Neural cell (in vitro differentiated cells): ENCODE data around the gene NOX4. TPM values are rescaled to one million over a fixed set of nuclear protein-coding genes. Genes with fewer than 3 reads are reported as not detected.
A peak's percentile ranks its signal among the peaks of the same experiment; 100 is the strongest.
"Not testable (repeated sequence)": the region's sequence is repeated elsewhere in the genome, so short reads cannot be mapped to it uniquely, and the experiment has no call there.

Experiments
- H2AFZ ChIP-seq: fragments of 200-600, 300-800 bp; sonication (generic), shearing (Covaris generic); 2 replicates; pipeline ENCODE4 v1.6.0; 2014; ENCODE audit warnings: low read depth, mild to moderate bottlenecking, antibody characterized with exemption, low read length, moderate library complexity
- H3F3A ChIP-seq: fragments of 200-600 bp; shearing (Covaris generic); 2 replicates; pipeline ENCODE4 v1.6.1; 2016; ENCODE audit warnings: mild to moderate bottlenecking, moderate library complexity, mixed read lengths, antibody characterized with exemption, low read length; ENCODE audit not compliant: insufficient read depth, poor library complexity, severe bottlenecking
- H3K27ac ChIP-seq: fragments of 200-600, 300-800 bp; sonication (generic), shearing (Covaris generic); 2 replicates; pipeline ENCODE4 v1.5.1; 2014; ENCODE audit warnings: mild to moderate bottlenecking, low read length, moderate library complexity
- H3K27me3 ChIP-seq: fragments of 300-800, 200-600 bp; sonication (generic), shearing (Covaris generic); 2 replicates; pipeline ENCODE4 v1.6.0; 2014; ENCODE audit warnings: mild to moderate bottlenecking, low read depth, low read length, moderate library complexity; ENCODE audit not compliant: insufficient read depth
- H3K36me3 ChIP-seq: fragments of 300-800, 200-600 bp; sonication (generic), shearing (Covaris generic); 2 replicates; pipeline ENCODE4 v1.5.1; 2014; ENCODE audit warnings: mild to moderate bottlenecking, antibody characterized with exemption, low read length, moderate library complexity; ENCODE audit not compliant: insufficient read depth
- H3K4me2 ChIP-seq: fragments of 300-800, 200-600 bp; sonication (generic), shearing (Covaris generic); 2 replicates; pipeline ENCODE4 v1.6.0; 2014; ENCODE audit warnings: mild to moderate bottlenecking, low read length
- H3K4me3 ChIP-seq: fragments of 300-800, 200-600 bp; sonication (generic), shearing (Covaris generic); 2 replicates; pipeline ENCODE4 v1.5.1; 2014; ENCODE audit warnings: mild to moderate bottlenecking, low read length, moderate library complexity
- H3K79me2 ChIP-seq: fragments of 200-600 bp; shearing (Covaris generic); replicated peaks from 2 replicates; pipeline ENCODE4 v1.6.0; 2014; ENCODE audit warnings: mild to moderate bottlenecking, low read length, moderate library complexity; ENCODE audit not compliant: insufficient read depth
- H3K9ac ChIP-seq: fragments of 300-800, 200-600 bp; sonication (generic), shearing (Covaris generic); 2 replicates; pipeline ENCODE4 v1.6.1; 2016; ENCODE audit warnings: mild to moderate bottlenecking, low read length, mixed read lengths
- H3K9me2 ChIP-seq: fragments of 200-600 bp; shearing (Covaris generic); 2 replicates; pipeline ENCODE4 v1.6.1; 2016; ENCODE audit warnings: mild to moderate bottlenecking, low read length, mixed read lengths; ENCODE audit not compliant: insufficient read depth
- H3K9me3 ChIP-seq: fragments of 200-600, 300-800 bp; sonication (generic), shearing (Covaris generic); 2 replicates; pipeline ENCODE4 v1.6.1; 2016; ENCODE audit warnings: mild to moderate bottlenecking, mixed run types, low read length, moderate library complexity, mixed read lengths
- H4K20me1 ChIP-seq: fragments of 200-600 bp; shearing (Covaris generic); 2 replicates; pipeline ENCODE4 v1.6.1; 2016; ENCODE audit warnings: mild to moderate bottlenecking, mixed run types; ENCODE audit not compliant: insufficient read depth
- EP300 ChIP-seq: fragments of 450-650 bp; conservative IDR thresholded peaks from 2 replicates; pipeline ENCODE4 v1.6.1; 2014; ENCODE audit warnings: antibody characterized with exemption, mild to moderate bottlenecking, moderate library complexity; ENCODE audit not compliant: poor library complexity, severe bottlenecking
- POLR2AphosphoS5 ChIP-seq: IDR thresholded peaks from 2 replicates; pipeline ENCODE4 v1.6.1; 2012
- REST ChIP-seq: IDR thresholded peaks from 2 replicates; pipeline ENCODE4 v1.6.1; 2012; ENCODE audit warnings: borderline replicate concordance
- polyA plus RNA-seq: library from polyadenylated mRNA; depleted of rRNA; stranded (reverse); fragments of >200 nt; gene quantifications from 2 replicates; pipeline ENCODE4 v1.2.3, GENCODE V29; 2014

The NOX4 gene
- polyA plus RNA-seq, 1 donor from 2014 or later = 0.71 TPM

DNA sequence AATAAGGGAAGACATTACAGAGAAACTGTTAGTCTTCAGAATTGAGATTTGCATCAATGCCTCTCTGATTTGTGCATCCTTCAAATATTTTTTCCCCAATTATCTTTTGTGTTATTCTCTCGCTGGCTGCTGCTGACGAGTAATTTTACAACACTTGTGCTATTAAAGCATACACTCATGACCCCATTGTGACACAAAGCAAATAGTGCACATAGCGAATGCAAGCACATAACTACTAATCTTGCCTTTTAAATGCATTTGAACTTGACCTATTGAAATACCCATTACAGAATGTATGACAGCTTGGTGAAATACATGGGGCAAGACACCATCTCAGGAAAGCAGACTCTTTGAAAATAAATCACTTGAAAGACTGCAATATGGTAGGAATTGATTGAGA, 180.6 kb downstream of the NOX4 start:
- peak; percentile 86 for TF ChIP-seq EP300
- peak; percentile 41 for TF ChIP-seq REST
- TF ChIP-seq POLR2AphosphoS5 = peak; percentile 57
- H3K36me3 ChIP-seq, H3K9me2 ChIP-seq, H3K9ac ChIP-seq, H3F3A ChIP-seq, H4K20me1 ChIP-seq, H3K27me3 ChIP-seq, H2AFZ ChIP-seq, H3K4me2 ChIP-seq, H3K79me2 ChIP-seq, H3K9me3 ChIP-seq: not testable (repeated sequence)
- Histone ChIP-seq H3K4me3 (peak overlapping the region; percentile 21), H3K27ac (peak overlapping the region; percentile 50)

- not testable (repeated sequence) for H3K9ac ChIP-seq, H3K79me2 ChIP-seq, H3F3A ChIP-seq, H3K4me2 ChIP-seq, H3K27ac ChIP-seq, H3K4me3 ChIP-seq, H3K9me3 ChIP-seq, H2AFZ ChIP-seq, H3K9me2 ChIP-seq, H3K36me3 ChIP-seq, H4K20me1 ChIP-seq, H3K27me3 ChIP-seq
Measured at GRCh38 chr11:89309321-89309985, 181.7 kb downstream of the NOX4 start.

DNA sequence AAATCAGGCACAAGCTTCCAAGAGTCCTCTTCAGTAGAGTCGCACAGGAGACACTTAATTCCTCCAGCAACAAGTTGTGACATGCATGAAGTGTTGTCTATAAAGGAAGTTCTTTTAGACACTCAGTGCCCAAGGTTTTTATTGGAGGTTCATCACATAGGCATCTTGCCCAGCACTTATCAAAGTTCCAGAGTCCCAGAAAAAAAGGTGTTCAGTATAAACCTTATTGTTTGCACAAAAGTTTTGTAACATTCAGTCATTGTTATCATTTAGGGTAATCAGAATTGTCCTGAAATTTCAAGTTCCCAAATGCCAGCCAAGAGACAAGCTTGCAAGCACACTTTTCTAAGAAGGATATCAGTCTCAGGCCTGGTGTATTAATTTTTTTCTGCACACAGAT, 182.9 kb downstream of the NOX4 start:
- not testable (repeated sequence) for H3K9me3 ChIP-seq, H3K36me3 ChIP-seq, H3F3A ChIP-seq, H3K27me3 ChIP-seq, H3K79me2 ChIP-seq, H2AFZ ChIP-seq, H3K9me2 ChIP-seq, H3K4me3 ChIP-seq, H3K27ac ChIP-seq, H3K4me2 ChIP-seq, H4K20me1 ChIP-seq, H3K9ac ChIP-seq

GRCh38 chr11:89303029-89303428, 188.1 kb downstream of the NOX4 start:
- not testable (repeated sequence) for H3K9me2 ChIP-seq, H3K36me3 ChIP-seq, H3K27me3 ChIP-seq, H3K9me3 ChIP-seq, H3F3A ChIP-seq, H3K4me3 ChIP-seq, H3K9ac ChIP-seq, H4K20me1 ChIP-seq, H3K27ac ChIP-seq, H3K79me2 ChIP-seq, H2AFZ ChIP-seq, H3K4me2 ChIP-seq

GRCh38 chr11:89295023-89295422, 196.2 kb downstream of the NOX4 start:
- not testable (repeated sequence) for H3K4me3 ChIP-seq, H4K20me1 ChIP-seq, H3K79me2 ChIP-seq, H3K36me3 ChIP-seq, H3K9me3 ChIP-seq, H3K4me2 ChIP-seq, H3K27me3 ChIP-seq, H3K9me2 ChIP-seq, H3K27ac ChIP-seq, H3F3A ChIP-seq, H2AFZ ChIP-seq, H3K9ac ChIP-seq
